DOHH2 (cell line): Measurements from ENCODE around the gene MRM1.

Source experiments
- CTCF ChIP-seq: fragments of 200-600 bp; sonication (generic); IDR thresholded peaks from one replicate; pipeline ENCODE4 v1.5.1; 2014; ENCODE audit warnings: antibody characterized with exemption, mild to moderate bottlenecking, low read depth, low read length; ENCODE audit not compliant: poor library complexity, severe bottlenecking
- EZH2phosphoT487 ChIP-seq: fragments of 200-600 bp; sonication (generic); IDR thresholded peaks from 2 replicates; pipeline ENCODE4 v1.6.1; 2017; ENCODE audit warnings: borderline replicate concordance, mild to moderate bottlenecking, antibody characterized with exemption, low read length, moderate library complexity, mixed read lengths

GRCh38 chr17:36614933-36615332 lies 13.6 kb downstream of the MRM1 start:
- TF ChIP-seq CTCF (no peak), EZH2phosphoT487 (no peak)
